ENCODE results near the gene ASS1. TPM values are rescaled to one million over a fixed set of nuclear protein-coding genes. Genes with fewer than 3 reads are reported as not detected.

ASS1 gene
- polyA plus RNA-seq, 2 of the 4 experiments (the other 2 are of a cell fraction), result 11.3 to 32.5 TPM

DNA sequence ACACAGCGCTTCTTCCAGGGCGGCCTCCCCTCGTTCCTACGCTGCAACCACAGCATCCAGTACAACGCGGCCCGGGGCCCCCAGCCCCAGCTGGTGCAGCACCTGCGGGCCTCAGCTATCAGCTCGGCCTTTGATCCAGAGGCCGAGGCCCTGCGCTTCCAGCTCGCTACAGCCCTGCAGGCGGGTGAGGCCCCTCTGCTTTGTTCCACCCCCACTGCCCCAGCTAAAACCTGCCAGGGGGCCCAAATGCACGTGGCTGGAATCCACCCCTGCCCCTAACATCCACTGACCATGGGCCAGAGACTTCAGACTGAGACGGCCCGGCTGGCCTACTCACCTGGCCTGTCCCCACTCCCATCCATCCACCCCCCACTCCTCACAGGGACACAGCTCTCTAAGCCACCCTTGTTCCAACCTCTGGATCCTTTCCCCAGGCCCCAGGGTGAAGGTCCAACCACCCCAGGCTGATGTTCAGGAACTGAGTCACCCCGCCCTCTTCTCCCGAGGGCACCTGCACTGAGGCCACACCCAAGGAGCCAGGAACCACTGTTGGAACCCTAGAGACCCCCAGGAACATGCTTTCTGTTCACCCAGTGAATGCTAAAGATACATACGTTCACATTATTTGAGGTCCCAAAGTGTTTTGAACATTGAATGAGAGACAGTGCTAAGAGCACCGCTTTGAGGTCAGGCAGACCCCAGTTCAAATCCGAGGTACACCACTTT is 18.9 kb upstream of the ASS1 start:
- Histone ChIP-seq H3K4me1 (0 out of 3 replicates have a peak, but pooled peaks cover 5% of the 10 kb centered on the region), H3K27ac (no peak overlapping the region), H3K9me3 (no peaks in the 10 kb centered on the region), H3K4me2 (no peak overlapping the region), H3K4me3 (no peak overlapping the region)
- CTCF ChIA-PET, result interaction anchor here (0.7 kb wide), 1 partner anchor 35 kb away, joined by 4 read pairs; no protein-coding TSS in a partner anchor
- FAIRE-seq (no peak), ATAC-seq (no peak), DNase-seq (ENCODE audit: low read depth in 1 of 2, low spot score in 1 of 2) (no peak)
- POLR2A ChIA-PET, result no interaction called here
- WGBS (ENCODE audit: missing lambda C conversion rate), result 84% methylated on average over 13 of the region's 21 CpGs
- TF ChIP-seq GATA3 (IDR thresholded peaks at IDR 0.05; ENCODE audit: borderline replicate concordance) (no peak), FOSB (CRISPR knock-in tag; IDR thresholded peaks at IDR 0.05) (no peak), CBX2 (IDR thresholded peaks at IDR 0.05; ENCODE audit: borderline replicate concordance, low read depth) (no peak), FOSL2 (IDR thresholded peaks at IDR 0.05) (no peak), FOSL2 (CRISPR knock-in tag; IDR thresholded peaks at IDR 0.05) (no peak), EHF (CRISPR knock-in tag; IDR thresholded peaks at IDR 0.05) (no peak), CBX8 (IDR thresholded peaks at IDR 0.05) (no peak), SREBF2 (IDR thresholded peaks at IDR 0.05) (no peak), JUNB (IDR thresholded peaks at IDR 0.05) (no peak), RAD21 (conservative IDR thresholded peaks at IDR 0.05 in 1 of 2, IDR thresholded peaks at IDR 0.05 in 1 of 2) (no peak), SMC3 (IDR thresholded peaks at IDR 0.05) (no peak), NR3C1 (IDR thresholded peaks at IDR 0.05) (no peak), TP53 (CRISPR knock-in tag; IDR thresholded peaks at IDR 0.05) (no peak), MAZ (IDR thresholded peaks at IDR 0.05; ENCODE audit: borderline replicate concordance, low read depth, low read length) (no peak), RCOR1 (IDR thresholded peaks at IDR 0.05; ENCODE audit: low read depth, low read length) (no peak), KDM1A (IDR thresholded peaks at IDR 0.05; ENCODE audit: low read depth) (no peak)
- TF ChIP-seq, protein P1, sequence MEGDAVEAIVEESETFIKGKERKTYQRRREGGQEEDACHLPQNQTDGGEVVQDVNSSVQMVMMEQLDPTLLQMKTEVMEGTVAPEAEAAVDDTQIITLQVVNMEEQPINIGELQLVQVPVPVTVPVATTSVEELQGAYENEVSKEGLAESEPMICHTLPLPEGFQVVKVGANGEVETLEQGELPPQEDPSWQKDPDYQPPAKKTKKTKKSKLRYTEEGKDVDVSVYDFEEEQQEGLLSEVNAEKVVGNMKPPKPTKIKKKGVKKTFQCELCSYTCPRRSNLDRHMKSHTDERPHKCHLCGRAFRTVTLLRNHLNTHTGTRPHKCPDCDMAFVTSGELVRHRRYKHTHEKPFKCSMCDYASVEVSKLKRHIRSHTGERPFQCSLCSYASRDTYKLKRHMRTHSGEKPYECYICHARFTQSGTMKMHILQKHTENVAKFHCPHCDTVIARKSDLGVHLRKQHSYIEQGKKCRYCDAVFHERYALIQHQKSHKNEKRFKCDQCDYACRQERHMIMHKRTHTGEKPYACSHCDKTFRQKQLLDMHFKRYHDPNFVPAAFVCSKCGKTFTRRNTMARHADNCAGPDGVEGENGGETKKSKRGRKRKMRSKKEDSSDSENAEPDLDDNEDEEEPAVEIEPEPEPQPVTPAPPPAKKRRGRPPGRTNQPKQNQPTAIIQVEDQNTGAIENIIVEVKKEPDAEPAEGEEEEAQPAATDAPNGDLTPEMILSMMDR (IDR thresholded peaks at IDR 0.05), result no peak
- TF ChIP-seq, protein P2, sequence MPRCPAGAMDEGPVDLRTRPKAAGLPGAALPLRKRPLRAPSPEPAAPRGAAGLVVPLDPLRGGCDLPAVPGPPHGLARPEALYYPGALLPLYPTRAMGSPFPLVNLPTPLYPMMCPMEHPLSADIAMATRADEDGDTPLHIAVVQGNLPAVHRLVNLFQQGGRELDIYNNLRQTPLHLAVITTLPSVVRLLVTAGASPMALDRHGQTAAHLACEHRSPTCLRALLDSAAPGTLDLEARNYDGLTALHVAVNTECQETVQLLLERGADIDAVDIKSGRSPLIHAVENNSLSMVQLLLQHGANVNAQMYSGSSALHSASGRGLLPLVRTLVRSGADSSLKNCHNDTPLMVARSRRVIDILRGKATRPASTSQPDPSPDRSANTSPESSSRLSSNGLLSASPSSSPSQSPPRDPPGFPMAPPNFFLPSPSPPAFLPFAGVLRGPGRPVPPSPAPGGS (IDR thresholded peaks at IDR 0.05), result no peak
- TF ChIP-seq, protein P3, sequence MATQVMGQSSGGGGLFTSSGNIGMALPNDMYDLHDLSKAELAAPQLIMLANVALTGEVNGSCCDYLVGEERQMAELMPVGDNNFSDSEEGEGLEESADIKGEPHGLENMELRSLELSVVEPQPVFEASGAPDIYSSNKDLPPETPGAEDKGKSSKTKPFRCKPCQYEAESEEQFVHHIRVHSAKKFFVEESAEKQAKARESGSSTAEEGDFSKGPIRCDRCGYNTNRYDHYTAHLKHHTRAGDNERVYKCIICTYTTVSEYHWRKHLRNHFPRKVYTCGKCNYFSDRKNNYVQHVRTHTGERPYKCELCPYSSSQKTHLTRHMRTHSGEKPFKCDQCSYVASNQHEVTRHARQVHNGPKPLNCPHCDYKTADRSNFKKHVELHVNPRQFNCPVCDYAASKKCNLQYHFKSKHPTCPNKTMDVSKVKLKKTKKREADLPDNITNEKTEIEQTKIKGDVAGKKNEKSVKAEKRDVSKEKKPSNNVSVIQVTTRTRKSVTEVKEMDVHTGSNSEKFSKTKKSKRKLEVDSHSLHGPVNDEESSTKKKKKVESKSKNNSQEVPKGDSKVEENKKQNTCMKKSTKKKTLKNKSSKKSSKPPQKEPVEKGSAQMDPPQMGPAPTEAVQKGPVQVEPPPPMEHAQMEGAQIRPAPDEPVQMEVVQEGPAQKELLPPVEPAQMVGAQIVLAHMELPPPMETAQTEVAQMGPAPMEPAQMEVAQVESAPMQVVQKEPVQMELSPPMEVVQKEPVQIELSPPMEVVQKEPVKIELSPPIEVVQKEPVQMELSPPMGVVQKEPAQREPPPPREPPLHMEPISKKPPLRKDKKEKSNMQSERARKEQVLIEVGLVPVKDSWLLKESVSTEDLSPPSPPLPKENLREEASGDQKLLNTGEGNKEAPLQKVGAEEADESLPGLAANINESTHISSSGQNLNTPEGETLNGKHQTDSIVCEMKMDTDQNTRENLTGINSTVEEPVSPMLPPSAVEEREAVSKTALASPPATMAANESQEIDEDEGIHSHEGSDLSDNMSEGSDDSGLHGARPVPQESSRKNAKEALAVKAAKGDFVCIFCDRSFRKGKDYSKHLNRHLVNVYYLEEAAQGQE (IDR thresholded peaks at IDR 0.05), result no peak
- TF ChIP-seq, protein P4, sequence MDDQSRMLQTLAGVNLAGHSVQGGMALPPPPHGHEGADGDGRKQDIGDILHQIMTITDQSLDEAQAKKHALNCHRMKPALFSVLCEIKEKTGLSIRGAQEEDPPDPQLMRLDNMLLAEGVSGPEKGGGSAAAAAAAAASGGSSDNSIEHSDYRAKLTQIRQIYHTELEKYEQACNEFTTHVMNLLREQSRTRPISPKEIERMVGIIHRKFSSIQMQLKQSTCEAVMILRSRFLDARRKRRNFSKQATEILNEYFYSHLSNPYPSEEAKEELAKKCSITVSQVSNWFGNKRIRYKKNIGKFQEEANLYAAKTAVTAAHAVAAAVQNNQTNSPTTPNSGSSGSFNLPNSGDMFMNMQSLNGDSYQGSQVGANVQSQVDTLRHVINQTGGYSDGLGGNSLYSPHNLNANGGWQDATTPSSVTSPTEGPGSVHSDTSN (IDR thresholded peaks at IDR 0.05), result no peak

DNA sequence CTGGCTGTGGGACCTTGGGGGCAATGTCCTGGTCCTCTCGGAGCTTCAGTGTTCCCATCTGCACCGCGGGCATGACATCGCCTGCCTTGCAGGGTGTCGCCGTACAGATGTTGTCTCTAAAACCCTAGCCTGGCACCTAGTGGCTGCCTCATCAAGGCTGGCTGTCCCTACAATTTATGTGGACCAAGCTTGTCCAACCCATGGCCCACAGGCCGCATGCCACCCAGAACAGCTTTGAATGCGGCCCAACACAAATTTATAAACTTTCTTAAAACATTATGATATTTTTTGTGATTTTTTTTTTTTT is 18.3 kb upstream of the ASS1 start:
- DNase-seq (ENCODE audit: low read depth in 1 of 2, low spot score in 1 of 2), result no peak
- H3K4me3 ChIP-seq, result no peak overlapping the region
- ATAC-seq, result no peak
- CTCF ChIA-PET, result interaction anchor here (0.7 to 0.8 kb wide), 2 partner anchors 29 to 34 kb away, joined by 4 read pairs; no protein-coding TSS in a partner anchor
- no peak for FAIRE-seq
- H3K4me1 ChIP-seq, result 0 out of 3 replicates have a peak, but pooled peaks cover 5% of the 10 kb centered on the region
- no peak overlapping the region for H3K27ac ChIP-seq
- 87% methylated on average over 8 of the region's 8 CpGs for WGBS (ENCODE audit: missing lambda C conversion rate)
- H3K9me3 ChIP-seq, result no peaks in the 10 kb centered on the region
- POLR2A ChIA-PET, result no interaction called here
- TF ChIP-seq BHLHE40 (IDR thresholded peaks at IDR 0.05; ENCODE audit: low read depth, low read length) (no peak), FOSB (CRISPR knock-in tag; IDR thresholded peaks at IDR 0.05) (no peak), RAD21 (conservative IDR thresholded peaks at IDR 0.05 in 1 of 2, IDR thresholded peaks at IDR 0.05 in 1 of 2) (0 out of 5 replicates have a peak, but pooled peaks of 1 of the 2 experiments have one; percentile 10), NR3C1 (IDR thresholded peaks at IDR 0.05) (no peak), NPAS2 (CRISPR knock-in tag; IDR thresholded peaks at IDR 0.05; ENCODE audit: borderline replicate concordance) (no peak), SREBF2 (IDR thresholded peaks at IDR 0.05) (no peak), FOXS1 (CRISPR knock-in tag; IDR thresholded peaks at IDR 0.05) (no peak), RFX5 (IDR thresholded peaks at IDR 0.05) (no peak)
- H3K4me2 ChIP-seq, result no peak overlapping the region

All from A549 (cell line).